Liver (tissue), 9 donors: ENCODE data around the gene NDUFS2. TPM values are rescaled to one million over a fixed set of nuclear protein-coding genes. Genes with fewer than 3 reads are reported as not detected.

Experiments used
- DNase-seq: peaks from one replicate; pipeline ENCODE4 v3.0.0-alpha.2; 2017; ENCODE audit warnings: low spot score
- H3K27ac ChIP-seq, 2 donors: one replicate each; pipeline ENCODE4 v1.7.0; 2013; ENCODE audit warnings: inconsistent platforms in 2 of 2, low read length in 2 of 2, control low read depth in 1 of 2, low read depth in 1 of 2, mild to moderate bottlenecking in 1 of 2
- H3K27me3 ChIP-seq, 4 donors: one replicate each; pipeline versions ENCODE4 v1.6.1 to v1.7.0; 2013; ENCODE audit warnings: low read length in 3 of 4, inconsistent platforms in 1 of 4, mild to moderate bottlenecking in 1 of 4, moderate library complexity in 1 of 4; ENCODE audit not compliant: control insufficient read depth in 4 of 4, insufficient read depth in 4 of 4
- H3K36me3 ChIP-seq, 4 donors: one replicate each; pipeline versions ENCODE4 v1.6.1 to v1.7.0; 2013; ENCODE audit warnings: low read length in 3 of 4, mild to moderate bottlenecking in 3 of 4, low read depth in 1 of 4, moderate library complexity in 1 of 4; ENCODE audit not compliant: control insufficient read depth in 4 of 4, insufficient read depth in 3 of 4
- H3K4me1 ChIP-seq, 4 donors: one replicate each; pipeline versions ENCODE4 v1.6.1 to v1.7.0; 2013; ENCODE audit warnings: low read length in 3 of 4, mild to moderate bottlenecking in 3 of 4, moderate library complexity in 1 of 4; ENCODE audit not compliant: control insufficient read depth in 4 of 4, insufficient read depth in 4 of 4
- H3K4me3 ChIP-seq, 3 donors: one replicate each; pipeline versions ENCODE4 v1.6.1 to v1.7.0; 2013; ENCODE audit warnings: low read length in 3 of 3, control low read depth in 1 of 3, low read depth in 1 of 3, mild to moderate bottlenecking in 1 of 3
- H3K9ac ChIP-seq, 2 donors: one replicate each; pipeline ENCODE4 v1.7.0; 2013; ENCODE audit warnings: low read length in 2 of 2, mild to moderate bottlenecking in 2 of 2, moderate library complexity in 2 of 2, control low read depth in 1 of 2, low read depth in 1 of 2
- H3K9me3 ChIP-seq, 4 donors: one replicate each; pipeline versions ENCODE4 v1.6.1 to v1.7.0; 2013; ENCODE audit warnings: low read length in 3 of 4; ENCODE audit not compliant: control insufficient read depth in 4 of 4
- EGR1 ChIP-seq, 2 donors: IDR thresholded peaks; 2 replicates each; pipeline ENCODE4 v1.6.1; 2016 to 2018; ENCODE audit warnings: antibody characterized with exemption in 2 of 2, low read depth in 2 of 2
- FOXA2 ChIP-seq: IDR thresholded peaks from 2 replicates; pipeline ENCODE4 v1.6.1; 2016; ENCODE audit warnings: antibody characterized with exemption
- GABPA ChIP-seq, 2 donors: IDR thresholded peaks in 1 of 2; conservative IDR thresholded peaks in 1 of 2; 2 replicates each; pipeline ENCODE4 v1.6.1; 2016; ENCODE audit warnings: antibody characterized with exemption in 2 of 2, mild to moderate bottlenecking in 1 of 2, moderate library complexity in 1 of 2
- HNF4A ChIP-seq, 2 donors: conservative IDR thresholded peaks; 2 replicates each; pipeline ENCODE4 v1.6.1; 2016; ENCODE audit warnings: antibody characterized with exemption in 2 of 2, mild to moderate bottlenecking in 2 of 2
- HNF4G ChIP-seq: IDR thresholded peaks from 2 replicates; pipeline ENCODE4 v1.6.1; 2016; ENCODE audit warnings: antibody characterized with exemption
- JUND ChIP-seq, 2 donors: IDR thresholded peaks; 2 replicates each; pipeline ENCODE4 v1.6.1; 2016; ENCODE audit warnings: antibody characterized with exemption in 2 of 2
- MAX ChIP-seq: IDR thresholded peaks from 2 replicates; pipeline ENCODE4 v1.6.1; 2016; ENCODE audit warnings: antibody characterized with exemption
- NR2F2 ChIP-seq: IDR thresholded peaks from 2 replicates; pipeline ENCODE4 v1.6.1; 2016; ENCODE audit warnings: antibody characterized with exemption
- RAD21 ChIP-seq, 2 donors: IDR thresholded peaks; 2 replicates each; pipeline ENCODE4 v1.6.1; 2016; ENCODE audit warnings: antibody characterized with exemption in 2 of 2, mild to moderate bottlenecking in 2 of 2
- SP1 ChIP-seq: IDR thresholded peaks from 2 replicates; pipeline ENCODE4 v1.6.1; 2018; ENCODE audit warnings: antibody characterized with exemption, mild to moderate bottlenecking
- TAF1 ChIP-seq: conservative IDR thresholded peaks from 2 replicates; pipeline ENCODE4 v1.6.1; 2016; ENCODE audit warnings: antibody characterized with exemption, mild to moderate bottlenecking
- YY1 ChIP-seq: IDR thresholded peaks from 2 replicates; pipeline ENCODE4 v1.6.1; 2016; ENCODE audit warnings: antibody characterized with exemption, mild to moderate bottlenecking
- ZBTB33 ChIP-seq: IDR thresholded peaks from 2 replicates; pipeline ENCODE4 v1.6.1; 2016; ENCODE audit warnings: antibody characterized with exemption
- WGBS: extraction: QIAGEN DNeasy Blood & Tissue Kit; methylation state at CpG from one replicate; pipeline ENCODE4 v1.1.7; 2013; 5-methylcytosine and 5-hydroxymethylcytosine counted together
- polyA plus RNA-seq, 2 donors: library from polyadenylated mRNA; stranded (reverse) in 1 of 2; unstranded in 1 of 2; fragments of 200-250 nt in 1 of 2; fragments of >200 nt in 1 of 2; fragmentation: Nextera tagmentation in 1 of 2; extraction: Ambion mirVana in 1 of 2; gene quantifications; one replicate each; pipeline versions ENCODE4 v1.2.1 to v1.2.3, GENCODE V29; 2013 to 2015
- total RNA-seq, 2 donors: library from RNA; depleted of rRNA; stranded (reverse); fragments of >200 nt; gene quantifications; one replicate each; pipeline ENCODE4 v1.2.3, GENCODE V29; 2014
- TF ChIP-seq, protein P1 (sequence below): fragments of 150-350 bp; IDR thresholded peaks from 2 replicates; pipeline ENCODE4 v1.5.1; 2017; ENCODE audit warnings: improper control_type of control experiment, low read depth, low read length; ENCODE audit not compliant: missing input control
- TF ChIP-seq, protein P2 (sequence below): IDR thresholded peaks from 2 replicates; pipeline ENCODE4 v1.6.1; 2016; ENCODE audit warnings: antibody characterized with exemption, mild to moderate bottlenecking
- TF ChIP-seq, protein P3 (sequence below): IDR thresholded peaks from 2 replicates; pipeline ENCODE4 v1.6.1; 2016; ENCODE audit warnings: antibody characterized with exemption
- donor health status: healthy.
- donor health status: healthy.
- donor health status: healthy.
- donor health status: healthy.
- donor health status: healthy.

Gene NDUFS2
- total and polyA plus RNA-seq, 4 donors: 93.3 to 167 (median 120) TPM

DNA sequence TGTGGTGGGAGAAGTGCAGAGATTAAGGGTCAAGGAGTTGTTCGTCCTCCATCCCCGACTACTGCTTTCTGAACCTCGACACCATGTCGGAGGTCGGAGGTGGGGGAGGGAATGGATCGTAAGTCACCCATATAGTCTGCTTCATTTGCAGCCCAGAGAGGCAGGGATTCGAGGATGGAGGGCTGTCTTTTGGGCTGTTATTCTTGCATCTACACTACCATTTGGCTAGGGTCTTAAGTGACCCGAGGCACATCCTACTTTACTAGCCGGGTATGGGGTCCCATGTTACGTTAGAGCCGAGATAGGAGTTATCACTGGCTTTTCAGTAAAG lies 42.3 kb upstream of the NDUFS2 start:
- Histone ChIP-seq H3K27me3 (no peaks in the 10 kb centered on the region), H3K36me3 (peaks cover 0 to 24% (median 9%) of the 10 kb centered on the region in 4 donors), H3K9me3 (no peaks in the 10 kb centered on the region), H3K27ac (peak overlapping the region; percentile 64 to 79), H3K4me3 (peak overlapping the region; percentile 68 to 94 (median 76)), H3K4me1 (peaks cover 10 to 32% (median 19%) of the 10 kb centered on the region in 4 donors), H3K9ac (peak overlapping the region; percentile 50 to 82)
- no peak for DNase-seq
- TF ChIP-seq RAD21 (IDR thresholded peaks at IDR 0.05) (no peak), NR2F2 (no peak), SP1 (no peak), MAX (no peak), HNF4A (conservative IDR thresholded peaks at IDR 0.05) (no peak)
- WGBS: 8% methylated on average over 11 of the region's 11 CpGs

DNA sequence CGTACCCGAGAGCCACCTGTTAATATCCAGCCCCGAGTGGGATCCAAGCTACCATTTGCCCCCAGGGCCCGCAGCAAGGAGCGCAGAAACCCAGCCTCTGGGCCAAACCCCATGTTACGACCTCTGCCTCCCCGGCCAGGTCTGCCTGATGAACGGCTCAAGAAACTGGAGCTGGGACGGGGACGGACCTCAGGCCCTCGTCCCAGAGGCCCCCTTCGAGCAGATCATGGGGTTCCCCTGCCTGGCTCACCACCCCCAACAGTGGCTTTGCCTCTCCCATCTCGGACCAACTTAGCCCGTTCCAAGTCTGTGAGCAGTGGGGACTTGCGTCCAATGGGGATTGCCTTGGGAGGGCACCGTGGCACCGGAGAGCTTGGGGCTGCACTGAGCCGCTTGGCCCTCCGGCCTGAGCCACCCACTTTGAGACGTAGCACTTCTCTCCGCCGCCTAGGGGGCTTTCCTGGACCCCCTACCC lies 41.5 kb upstream of the NDUFS2 start:
- H3K27ac ChIP-seq: no peak overlapping the region
- H3K27me3 ChIP-seq: no peaks in the 10 kb centered on the region
- no peak overlapping the region for H3K4me3 ChIP-seq
- WGBS: 96% methylated on average over 22 of the region's 22 CpGs
- H3K4me1 ChIP-seq: peaks cover 13 to 40% (median 23%) of the 10 kb centered on the region in 4 donors
- no peaks in the 10 kb centered on the region for H3K9me3 ChIP-seq
- DNase-seq: no peak
- peaks cover 0 to 25% (median 9%) of the 10 kb centered on the region in 4 donors for H3K36me3 ChIP-seq
- no peak overlapping the region for H3K9ac ChIP-seq
- no peak for TF ChIP-seq FOXA2
- TF ChIP-seq EGR1 (IDR thresholded peaks at IDR 0.05; ENCODE audit: low read depth in 2 of 2): no peak
- no peak for TF ChIP-seq NR2F2
- TF ChIP-seq TAF1: no peak
- TF ChIP-seq MAX: no peak
- no peak for TF ChIP-seq SP1
- no peak for TF ChIP-seq HNF4G
- TF ChIP-seq, protein P1, sequence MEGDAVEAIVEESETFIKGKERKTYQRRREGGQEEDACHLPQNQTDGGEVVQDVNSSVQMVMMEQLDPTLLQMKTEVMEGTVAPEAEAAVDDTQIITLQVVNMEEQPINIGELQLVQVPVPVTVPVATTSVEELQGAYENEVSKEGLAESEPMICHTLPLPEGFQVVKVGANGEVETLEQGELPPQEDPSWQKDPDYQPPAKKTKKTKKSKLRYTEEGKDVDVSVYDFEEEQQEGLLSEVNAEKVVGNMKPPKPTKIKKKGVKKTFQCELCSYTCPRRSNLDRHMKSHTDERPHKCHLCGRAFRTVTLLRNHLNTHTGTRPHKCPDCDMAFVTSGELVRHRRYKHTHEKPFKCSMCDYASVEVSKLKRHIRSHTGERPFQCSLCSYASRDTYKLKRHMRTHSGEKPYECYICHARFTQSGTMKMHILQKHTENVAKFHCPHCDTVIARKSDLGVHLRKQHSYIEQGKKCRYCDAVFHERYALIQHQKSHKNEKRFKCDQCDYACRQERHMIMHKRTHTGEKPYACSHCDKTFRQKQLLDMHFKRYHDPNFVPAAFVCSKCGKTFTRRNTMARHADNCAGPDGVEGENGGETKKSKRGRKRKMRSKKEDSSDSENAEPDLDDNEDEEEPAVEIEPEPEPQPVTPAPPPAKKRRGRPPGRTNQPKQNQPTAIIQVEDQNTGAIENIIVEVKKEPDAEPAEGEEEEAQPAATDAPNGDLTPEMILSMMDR: no peak
- TF ChIP-seq JUND (IDR thresholded peaks at IDR 0.05): no peak
- TF ChIP-seq RAD21 (IDR thresholded peaks at IDR 0.05): no peak
- TF ChIP-seq, protein P2, sequence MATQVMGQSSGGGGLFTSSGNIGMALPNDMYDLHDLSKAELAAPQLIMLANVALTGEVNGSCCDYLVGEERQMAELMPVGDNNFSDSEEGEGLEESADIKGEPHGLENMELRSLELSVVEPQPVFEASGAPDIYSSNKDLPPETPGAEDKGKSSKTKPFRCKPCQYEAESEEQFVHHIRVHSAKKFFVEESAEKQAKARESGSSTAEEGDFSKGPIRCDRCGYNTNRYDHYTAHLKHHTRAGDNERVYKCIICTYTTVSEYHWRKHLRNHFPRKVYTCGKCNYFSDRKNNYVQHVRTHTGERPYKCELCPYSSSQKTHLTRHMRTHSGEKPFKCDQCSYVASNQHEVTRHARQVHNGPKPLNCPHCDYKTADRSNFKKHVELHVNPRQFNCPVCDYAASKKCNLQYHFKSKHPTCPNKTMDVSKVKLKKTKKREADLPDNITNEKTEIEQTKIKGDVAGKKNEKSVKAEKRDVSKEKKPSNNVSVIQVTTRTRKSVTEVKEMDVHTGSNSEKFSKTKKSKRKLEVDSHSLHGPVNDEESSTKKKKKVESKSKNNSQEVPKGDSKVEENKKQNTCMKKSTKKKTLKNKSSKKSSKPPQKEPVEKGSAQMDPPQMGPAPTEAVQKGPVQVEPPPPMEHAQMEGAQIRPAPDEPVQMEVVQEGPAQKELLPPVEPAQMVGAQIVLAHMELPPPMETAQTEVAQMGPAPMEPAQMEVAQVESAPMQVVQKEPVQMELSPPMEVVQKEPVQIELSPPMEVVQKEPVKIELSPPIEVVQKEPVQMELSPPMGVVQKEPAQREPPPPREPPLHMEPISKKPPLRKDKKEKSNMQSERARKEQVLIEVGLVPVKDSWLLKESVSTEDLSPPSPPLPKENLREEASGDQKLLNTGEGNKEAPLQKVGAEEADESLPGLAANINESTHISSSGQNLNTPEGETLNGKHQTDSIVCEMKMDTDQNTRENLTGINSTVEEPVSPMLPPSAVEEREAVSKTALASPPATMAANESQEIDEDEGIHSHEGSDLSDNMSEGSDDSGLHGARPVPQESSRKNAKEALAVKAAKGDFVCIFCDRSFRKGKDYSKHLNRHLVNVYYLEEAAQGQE: no peak
- TF ChIP-seq, protein P3, sequence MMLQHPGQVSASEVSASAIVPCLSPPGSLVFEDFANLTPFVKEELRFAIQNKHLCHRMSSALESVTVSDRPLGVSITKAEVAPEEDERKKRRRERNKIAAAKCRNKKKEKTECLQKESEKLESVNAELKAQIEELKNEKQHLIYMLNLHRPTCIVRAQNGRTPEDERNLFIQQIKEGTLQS: no peak
- TF ChIP-seq GABPA (IDR thresholded peaks at IDR 0.05 in 1 of 2, conservative IDR thresholded peaks at IDR 0.05 in 1 of 2): no peak
- TF ChIP-seq ZBTB33: no peak
- no peak for TF ChIP-seq YY1
